HuH-7 (cell line): ENCODE measurements around the gene MCCC2.
"Not testable (repeated sequence)": the region's sequence is repeated elsewhere in the genome, so short reads cannot be mapped to it uniquely, and the experiment has no call there.

Experiments used
- DNase-seq: peaks from one replicate; pipeline ENCODE4 v3.0.0; 2011; ENCODE audit warnings: low spot score

The MCCC2 gene

DNA sequence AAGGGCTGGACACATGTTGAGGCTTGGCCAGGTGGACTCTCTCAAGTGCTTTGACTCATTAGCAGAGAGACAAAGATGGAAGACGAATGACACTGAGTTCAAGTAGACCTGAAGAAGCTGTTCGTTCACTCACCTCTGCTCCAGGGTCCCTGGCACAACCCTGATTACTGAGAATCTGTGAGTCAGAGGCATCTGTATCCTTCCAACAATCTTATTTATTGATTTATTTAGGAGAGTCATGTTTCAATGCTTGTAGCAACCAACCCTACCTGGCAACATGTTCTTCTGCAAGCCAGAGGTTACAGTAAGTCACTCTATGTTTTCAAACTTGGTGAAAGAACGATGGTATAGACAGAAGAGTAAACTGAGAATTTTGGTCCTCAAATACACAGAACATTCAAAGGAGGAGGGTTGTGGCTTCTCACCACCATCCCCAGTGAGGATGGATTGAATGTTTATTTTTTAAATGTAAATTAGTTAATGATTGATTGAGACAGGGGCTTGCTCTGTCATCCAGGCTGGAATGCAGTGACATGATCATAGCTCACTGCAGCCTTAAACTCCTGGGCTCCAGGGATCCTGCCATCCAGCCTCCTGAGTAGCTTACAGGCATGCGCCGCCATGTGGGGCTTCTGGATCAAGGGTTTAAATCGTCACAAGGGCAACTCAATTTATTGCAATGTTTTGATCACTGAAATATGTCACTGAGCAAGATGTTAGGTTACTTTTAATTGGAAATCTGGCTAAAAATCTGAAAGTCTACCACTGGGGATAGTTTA is 76.2 kb downstream of the MCCC2 start:
- no peak for DNase-seq

DNA sequence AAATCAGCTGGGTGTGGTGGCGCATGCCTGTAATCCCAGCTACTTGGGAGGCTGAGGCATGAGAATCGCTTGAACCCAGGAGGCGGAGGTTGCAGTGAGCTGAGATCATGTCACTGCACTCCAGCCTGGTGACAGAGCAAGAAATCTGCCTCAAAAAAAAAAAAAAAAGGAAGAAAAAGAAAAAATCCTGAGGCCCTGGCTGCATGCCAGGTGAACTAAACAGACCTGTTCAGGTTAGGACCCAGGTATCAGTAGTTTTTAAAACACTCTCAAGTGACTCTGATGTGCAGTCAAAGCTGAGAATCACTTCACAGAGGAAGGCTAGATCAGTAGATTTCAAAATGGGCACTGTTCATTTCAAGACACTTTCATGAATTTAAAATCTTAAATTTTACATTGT is 77.5 kb downstream of the MCCC2 start:
- not testable (repeated sequence) for DNase-seq

DNA sequence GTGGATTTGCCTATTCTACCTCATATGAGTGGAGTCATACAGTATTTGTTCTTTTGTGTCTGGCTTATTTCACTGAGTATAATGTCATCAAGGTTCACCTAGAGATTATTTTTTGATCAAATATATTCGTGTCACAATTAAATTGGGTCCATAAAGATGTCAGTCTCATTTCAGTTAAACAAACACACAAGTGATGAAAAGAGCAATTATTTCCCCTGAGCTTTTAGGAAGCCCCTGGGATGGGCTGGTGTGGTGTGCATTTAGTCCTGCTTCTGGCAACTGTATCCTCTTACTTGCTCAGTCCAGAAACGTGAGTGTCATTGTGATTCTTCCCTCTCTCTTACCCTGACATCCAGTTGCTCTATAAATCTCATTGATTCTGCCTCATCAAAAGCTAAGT is 79.2 kb downstream of the MCCC2 start:
- DNase-seq, result no peak

DNA sequence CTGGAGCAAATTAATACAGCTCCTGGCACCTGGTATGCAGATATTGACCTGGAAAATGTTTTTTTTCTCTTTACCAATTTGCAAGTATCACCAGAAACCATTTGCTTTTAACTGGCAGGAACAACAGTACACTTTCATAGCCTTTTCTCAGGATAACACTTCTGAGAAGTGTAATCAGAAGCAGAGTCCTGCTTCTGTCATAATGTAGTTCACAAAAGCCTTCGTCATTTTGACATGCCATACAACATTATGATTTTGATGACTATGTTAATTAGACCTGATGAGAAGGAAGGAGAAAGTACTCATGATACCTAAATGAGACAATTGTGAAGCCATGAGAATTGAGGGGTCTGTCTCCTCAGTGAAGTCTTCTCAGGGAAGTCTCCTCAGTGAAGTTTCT is 90.8 kb downstream of the MCCC2 start:
- DNase-seq, result no peak

DNA sequence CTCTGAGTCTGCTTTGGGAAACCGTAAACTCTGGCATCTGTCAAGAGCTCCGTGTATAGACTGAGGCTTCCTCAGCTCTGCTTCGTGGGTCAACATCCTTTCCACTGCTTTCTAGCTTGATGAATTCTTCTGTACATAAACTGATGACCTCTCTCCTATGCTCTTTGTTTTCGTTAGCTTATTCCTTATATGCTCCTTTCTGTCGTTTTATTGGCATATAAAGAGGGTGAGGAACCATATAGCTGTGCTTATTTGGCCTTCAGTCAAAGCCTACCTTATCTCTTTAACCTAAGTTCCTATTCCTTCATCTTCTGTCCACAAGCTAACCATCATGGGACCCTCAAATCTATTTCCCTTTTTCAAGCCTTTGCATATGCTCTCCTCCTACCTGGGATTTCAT is 92.6 kb downstream of the MCCC2 start:
- no peak for DNase-seq

DNA sequence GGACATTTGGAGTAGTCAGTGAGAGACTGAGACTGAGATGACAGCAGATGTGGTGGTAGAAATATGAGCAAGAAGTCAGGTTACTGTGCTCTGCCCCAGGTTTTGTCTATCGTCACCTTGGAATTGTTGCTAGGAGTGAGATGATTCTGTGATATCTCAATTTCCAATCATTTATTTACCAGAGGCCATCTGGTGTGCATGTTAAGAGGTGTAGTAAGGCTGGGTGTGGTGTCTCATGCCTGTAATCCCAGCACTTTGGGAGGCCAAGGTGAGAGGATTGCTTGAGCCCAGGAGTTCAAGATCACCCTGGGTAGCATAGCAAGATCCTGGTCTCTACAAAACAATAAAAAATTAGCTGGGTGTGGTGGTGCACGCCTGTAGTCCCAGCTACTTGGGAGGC is 93.4 kb downstream of the MCCC2 start:
- no peak for DNase-seq

DNA sequence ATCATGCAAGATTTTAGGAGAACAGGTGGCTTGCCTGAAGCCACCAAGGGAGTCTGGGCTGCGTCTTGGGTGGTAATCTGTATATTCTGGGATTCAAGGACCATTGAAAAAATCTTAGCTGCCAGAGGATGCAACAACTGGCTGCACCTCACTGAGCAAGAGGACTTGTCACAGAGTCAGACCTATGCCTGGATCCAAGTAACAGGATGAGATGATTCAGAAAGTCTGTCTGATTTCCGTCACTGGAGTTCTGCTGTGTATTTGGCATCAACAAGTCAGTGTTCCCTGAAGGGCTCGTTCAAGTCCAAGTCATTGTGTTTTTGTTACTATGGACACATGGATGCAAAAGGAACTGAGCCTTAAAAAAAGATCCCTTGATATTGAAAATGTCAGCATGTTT is 94.2 kb downstream of the MCCC2 start:
- no peak for DNase-seq

DNA sequence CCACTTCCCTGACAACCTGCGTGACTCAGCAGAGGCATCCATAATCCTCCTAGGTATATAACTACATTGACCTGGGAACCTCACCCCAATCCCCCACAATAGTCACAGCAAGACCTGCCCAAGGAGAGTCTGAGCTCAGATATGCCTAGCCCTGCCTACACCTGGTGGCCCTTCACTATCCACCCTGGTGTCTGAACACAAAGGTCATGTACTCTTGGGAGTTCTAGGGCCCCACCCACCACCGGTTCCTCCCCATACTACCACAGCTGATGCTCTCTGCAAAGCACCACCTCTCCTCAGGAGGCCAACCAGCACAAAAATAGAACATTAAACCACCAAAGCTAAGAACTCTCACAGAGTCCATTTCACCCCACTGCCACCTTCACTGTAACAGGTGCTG is 97.2 kb downstream of the MCCC2 start:
- DNase-seq, result no peak

DNA sequence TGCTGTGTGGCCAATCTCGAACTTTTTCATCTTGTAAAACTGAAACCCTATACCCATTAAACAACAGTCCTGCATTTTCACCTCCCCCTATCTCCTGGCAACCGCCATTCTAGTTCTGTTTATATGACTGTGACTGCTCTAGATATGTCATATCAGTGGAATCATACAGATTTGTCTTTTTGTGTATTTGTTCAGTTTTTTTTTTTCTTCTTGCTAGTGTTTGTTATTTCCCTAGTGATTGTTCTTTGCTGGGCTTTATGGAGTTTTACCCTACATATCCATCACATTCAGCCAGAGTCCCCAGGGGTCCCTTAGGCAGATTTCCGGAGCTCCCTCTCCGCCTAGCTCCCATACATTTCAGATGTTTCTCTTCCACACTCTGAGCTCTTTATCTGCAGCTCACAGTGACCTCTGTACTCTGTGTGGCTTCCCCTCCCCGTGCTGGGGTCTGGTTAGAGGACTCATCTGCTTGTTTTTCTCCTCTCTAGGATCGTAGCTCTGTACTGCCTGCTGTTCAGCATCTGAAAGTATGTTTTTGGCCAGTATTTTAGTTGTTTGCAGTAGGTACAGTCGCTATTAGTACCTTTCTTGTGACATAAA is 106.8 kb downstream of the MCCC2 start:
- peak; percentile 57 for DNase-seq

DNA sequence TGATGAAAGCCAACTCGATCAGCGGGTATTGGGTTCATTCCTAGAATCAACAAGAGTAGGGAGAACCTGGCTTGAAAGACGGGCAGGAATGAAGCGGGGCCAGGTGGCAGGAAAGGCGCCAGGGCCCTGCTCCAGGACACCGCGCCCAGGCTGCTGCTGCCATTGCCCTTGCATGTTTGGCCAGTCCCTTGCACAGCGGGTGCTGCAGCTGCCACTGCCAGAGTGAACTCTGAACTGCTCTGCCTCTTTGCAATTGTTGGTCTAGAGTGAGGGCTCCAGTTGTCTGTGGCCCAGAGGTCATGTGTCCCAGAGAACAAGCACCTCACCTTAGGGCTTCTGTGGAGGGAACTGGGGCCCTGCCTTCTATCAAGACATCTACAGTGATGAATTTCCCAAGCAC is 107.9 kb downstream of the MCCC2 start:
- peak; percentile 17 for DNase-seq

DNA sequence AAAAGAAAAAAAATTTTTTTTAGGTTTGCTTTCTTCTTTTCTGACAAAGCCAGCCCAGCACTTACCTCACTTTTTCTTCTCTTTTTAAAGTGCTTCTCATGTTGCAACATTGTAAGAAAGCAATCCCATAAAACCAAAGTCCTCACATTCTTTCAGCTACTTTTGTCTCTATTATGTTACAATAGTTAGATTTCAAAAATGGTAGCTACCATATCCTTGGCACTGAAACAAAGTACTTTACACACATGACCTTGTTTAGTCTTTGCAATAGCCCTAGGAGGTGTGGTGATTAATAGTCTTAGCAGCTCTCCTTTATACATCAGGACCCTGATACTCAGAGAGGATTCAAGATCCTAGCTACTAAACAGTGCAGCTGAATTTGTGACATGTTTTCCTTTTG is 108.5 kb downstream of the MCCC2 start:
- DNase-seq, result no peak

DNA sequence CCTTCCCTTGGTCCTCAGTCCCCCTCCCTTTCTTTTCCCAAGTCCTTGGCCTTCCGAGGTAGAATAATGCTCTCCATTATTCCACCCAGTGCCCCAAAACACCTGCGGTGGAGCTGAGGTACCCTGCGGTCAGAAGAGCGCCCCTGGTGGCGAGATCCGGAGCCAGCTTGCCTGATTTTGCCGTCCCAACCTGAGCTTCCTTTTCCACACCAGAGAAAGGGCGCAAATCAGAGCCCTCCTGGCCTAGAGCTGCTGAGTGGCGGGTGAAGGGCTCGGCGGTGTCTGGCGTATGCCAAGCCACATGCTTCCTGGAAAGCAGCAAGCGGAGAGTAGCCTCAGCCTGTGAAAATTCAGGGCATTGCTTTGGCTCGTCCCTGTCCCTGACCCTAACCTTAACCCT is 110.8 kb downstream of the MCCC2 start:
- DNase-seq, result no peak

DNA sequence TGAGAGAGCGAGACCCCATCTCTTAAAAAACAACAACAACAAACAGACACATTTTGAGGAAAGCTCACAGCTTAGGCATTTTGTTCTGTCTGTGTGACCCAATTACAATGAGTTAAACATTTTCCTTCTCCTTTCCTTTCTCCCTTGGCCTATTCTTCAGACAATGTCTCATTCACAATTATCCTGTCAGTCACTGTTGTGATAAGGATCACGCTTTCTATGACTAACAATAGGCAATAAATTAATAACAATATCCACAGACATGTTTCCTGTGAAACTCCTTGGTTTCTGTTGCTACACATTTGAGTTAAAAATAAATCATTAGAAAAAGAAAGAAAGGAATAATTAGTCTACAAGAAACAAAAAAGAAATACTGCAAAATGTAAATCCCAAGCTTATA is 112.1 kb downstream of the MCCC2 start:
- no peak for DNase-seq

DNA sequence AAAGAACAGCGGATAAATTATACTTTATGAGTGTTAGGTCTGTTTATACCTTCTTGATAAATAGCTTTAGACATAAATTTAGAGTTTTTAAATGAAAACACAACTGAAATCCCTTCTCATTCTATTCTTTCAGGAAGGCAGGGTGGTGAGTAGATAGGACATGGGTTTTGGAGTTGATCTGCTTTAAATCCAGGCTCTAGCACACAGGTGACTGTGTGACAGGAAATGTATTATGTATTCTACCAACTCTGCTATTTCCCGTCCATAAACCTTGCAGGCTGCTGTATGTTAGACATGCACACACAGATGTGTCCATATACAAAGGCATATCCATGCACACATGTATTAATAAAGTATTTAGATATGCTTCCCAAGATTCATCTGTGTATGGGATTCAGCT is 112.6 kb downstream of the MCCC2 start:
- DNase-seq, result no peak

DNA sequence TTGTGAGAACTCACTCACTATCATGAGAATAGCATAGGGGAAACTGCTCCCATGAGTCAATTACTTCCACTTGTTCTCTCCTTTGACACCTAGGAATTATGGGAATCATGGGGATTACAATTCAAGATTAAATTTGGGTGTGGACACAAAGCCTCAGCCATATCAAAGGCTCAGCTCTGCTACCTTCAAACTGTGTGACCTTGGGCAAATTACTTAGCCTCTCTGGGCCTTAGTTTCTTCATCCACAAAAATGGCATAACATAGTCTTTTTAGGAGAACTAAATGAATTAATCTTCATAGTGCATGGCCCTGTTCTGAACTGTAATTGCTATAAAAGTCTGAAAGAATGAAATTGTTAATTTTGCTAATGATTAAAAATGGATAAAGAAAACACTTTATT is 113.7 kb downstream of the MCCC2 start:
- no peak for DNase-seq

DNA sequence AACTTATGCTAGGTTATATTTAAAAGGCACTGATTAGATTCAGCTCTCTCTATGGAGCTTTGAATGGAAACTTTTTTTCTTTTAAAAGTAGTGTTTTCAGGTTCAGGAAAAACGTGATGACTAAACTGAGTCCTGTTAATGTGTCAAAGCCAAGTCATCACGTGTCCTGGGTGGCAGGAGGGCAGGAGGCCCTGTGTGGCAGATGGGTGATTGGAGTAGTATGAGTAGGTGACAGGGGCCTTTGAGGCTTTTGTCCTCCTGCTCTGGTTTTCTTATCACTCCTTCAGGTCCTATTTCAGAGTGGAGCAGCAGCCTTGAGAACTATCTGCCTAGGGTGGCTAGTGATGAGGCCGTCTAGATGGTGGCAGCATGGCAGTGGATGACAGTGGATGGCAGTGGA is 114.3 kb downstream of the MCCC2 start:
- DNase-seq, result no peak

DNA sequence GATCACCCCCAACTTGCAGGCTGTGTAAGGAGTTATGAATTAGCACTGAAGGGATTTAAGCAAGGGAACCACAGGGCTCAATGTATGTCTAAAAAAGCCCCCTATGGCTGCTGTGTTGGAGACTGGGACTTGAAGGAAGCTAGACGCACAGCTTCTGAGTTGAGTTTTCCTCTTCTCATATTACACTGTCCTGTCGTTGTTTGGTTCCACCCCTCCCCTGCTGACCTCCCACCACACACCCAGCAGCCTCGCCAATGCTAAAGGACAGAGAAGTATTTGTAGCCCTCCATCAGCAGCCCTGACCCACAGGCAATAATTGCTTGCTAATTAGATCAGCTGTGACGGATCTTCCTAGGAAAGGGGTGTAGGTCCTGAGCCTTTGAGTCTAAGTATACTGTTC is 116.8 kb downstream of the MCCC2 start:
- DNase-seq, result peak; percentile 22

DNA sequence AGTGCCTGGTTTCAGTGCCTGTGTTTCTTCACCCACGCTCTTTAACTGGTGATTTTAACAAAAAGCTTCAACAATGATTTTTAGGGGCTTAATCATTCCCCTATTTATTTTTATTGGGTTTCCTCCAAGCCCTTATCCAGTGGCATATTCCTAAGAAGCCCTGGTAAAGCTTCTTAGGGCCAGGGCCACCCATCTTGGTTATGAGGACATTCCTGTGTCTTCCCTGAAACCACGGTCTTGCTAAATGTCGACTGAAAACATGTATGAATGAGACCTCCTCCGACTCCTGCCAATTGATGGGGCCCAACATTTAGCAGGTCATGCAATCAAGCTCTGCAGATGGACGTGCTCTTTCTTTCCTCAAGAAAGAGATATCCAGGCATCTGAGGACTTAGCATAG is 118.3 kb downstream of the MCCC2 start:
- DNase-seq, result no peak

DNA sequence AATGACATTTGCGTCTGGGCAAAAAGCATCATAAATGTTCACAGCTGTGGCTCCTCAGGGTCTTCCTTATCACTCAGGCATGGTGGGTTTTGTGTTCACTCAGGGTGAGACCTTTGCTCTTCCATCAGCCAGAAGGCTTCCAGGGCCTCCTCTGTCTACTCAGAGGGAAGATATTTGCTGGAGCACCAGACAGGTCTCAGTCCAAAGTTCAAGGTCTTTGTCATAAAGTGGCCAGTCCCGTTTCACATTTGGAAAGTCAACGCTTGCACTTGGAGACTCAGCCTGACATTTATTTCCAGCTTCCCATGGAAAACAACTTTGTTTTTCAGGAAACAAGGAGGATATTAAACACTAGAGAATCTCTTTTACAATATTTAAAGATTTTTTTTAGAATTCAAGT is 119.8 kb downstream of the MCCC2 start:
- peak; percentile 39 for DNase-seq
